ENCODE data around the gene STIMATE. TPM values are rescaled to one million over a fixed set of nuclear protein-coding genes. Genes with fewer than 3 reads are reported as not detected.

Gene STIMATE
- total RNA-seq, 1 experiment from 2014 or later = 25.0 TPM

DNA sequence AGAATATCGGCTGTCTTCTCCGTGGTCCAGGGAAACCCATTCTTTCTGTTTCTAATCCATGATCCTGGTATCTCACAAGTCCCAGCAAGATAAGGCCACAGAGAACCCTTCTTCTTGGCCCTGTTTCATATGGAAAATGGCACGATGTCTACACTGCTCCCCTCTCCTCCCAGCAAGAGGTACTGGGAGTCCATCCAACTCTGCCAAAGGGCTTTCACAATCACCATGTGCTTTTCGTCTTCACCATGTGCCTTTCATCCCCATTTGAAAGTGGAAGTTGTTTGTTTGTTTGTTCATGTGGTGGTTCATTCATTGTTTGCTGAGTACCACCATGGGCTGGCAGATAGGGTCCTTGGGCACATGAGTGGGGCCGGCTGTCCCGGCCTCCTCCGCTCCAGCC, 97.3 kb downstream of the STIMATE start:
- H3K9me3 ChIP-seq (ENCODE audit: low read length) = no peaks in the 10 kb centered on the region
- H3K79me2 ChIP-seq (ENCODE audit: low read length) = no peaks in the 10 kb centered on the region
- no peaks in the 10 kb centered on the region for H3K9me2 ChIP-seq (replicated peaks; ENCODE audit: insufficient read depth, low read length)
- DNase-seq = no peak
- H4K20me1 ChIP-seq (ENCODE audit: insufficient read depth, low read depth, low read length) = no peaks in the 10 kb centered on the region
- no peak overlapping the region for H2AFZ ChIP-seq (ENCODE audit: low read length)
- H3K9ac ChIP-seq (ENCODE audit: low read length) = no peak overlapping the region
- no peaks in the 10 kb centered on the region for H3K36me3 ChIP-seq (ENCODE audit: insufficient read depth, low read length)
- no peak overlapping the region for H3K4me2 ChIP-seq (ENCODE audit: low read depth, low read length, poor library complexity, severe bottlenecking)
- no peak overlapping the region for H3K4me3 ChIP-seq (ENCODE audit: low read length)
- no peaks in the 10 kb centered on the region for H3K27me3 ChIP-seq (ENCODE audit: low read length)
- H3K4me1 ChIP-seq (ENCODE audit: low read length) = no peaks in the 10 kb centered on the region
- no peak overlapping the region for H3K27ac ChIP-seq (ENCODE audit: low read length)

DNA sequence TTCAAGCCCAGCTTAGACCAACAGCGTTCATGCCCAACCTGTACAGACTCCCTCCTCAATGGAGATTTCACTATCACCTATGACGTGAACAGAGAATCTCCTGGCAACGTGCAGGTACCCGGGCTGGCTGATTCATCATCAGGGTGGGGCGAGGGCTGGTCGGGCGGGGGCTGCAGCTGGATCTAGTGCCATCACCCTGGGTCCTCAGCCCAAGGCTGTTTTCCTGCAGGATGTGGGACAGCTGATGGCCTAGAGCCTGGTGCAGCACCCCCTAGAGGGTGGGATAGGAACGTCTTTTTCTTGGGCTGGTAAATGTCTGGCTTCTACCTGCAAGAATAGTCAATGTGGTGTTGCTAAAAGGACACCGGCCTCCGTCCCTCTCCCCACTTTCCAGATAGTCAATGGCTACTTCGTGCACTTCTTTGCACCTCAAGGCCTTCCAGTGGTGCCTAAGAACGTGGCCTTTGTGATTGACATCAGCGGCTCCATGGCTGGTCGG, 98.3 kb downstream of the STIMATE start:
- DNase-seq = peak; percentile 66
- Histone ChIP-seq H3K9me3 (ENCODE audit: low read length) (no peaks in the 10 kb centered on the region), H3K4me2 (ENCODE audit: low read depth, low read length, poor library complexity, severe bottlenecking) (no peak overlapping the region), H3K27ac (ENCODE audit: low read length) (no peak overlapping the region), H3K36me3 (ENCODE audit: insufficient read depth, low read length) (no peaks in the 10 kb centered on the region), H3K27me3 (ENCODE audit: low read length) (no peaks in the 10 kb centered on the region), H3K4me3 (ENCODE audit: low read length) (no peak overlapping the region), H3K79me2 (ENCODE audit: low read length) (no peaks in the 10 kb centered on the region), H3K9ac (ENCODE audit: low read length) (no peak overlapping the region), H3K9me2 (replicated peaks; ENCODE audit: insufficient read depth, low read length) (no peaks in the 10 kb centered on the region), H3K4me1 (ENCODE audit: low read length) (no peaks in the 10 kb centered on the region), H2AFZ (ENCODE audit: low read length) (no peak overlapping the region), H4K20me1 (ENCODE audit: insufficient read depth, low read depth, low read length) (no peaks in the 10 kb centered on the region)

DNA sequence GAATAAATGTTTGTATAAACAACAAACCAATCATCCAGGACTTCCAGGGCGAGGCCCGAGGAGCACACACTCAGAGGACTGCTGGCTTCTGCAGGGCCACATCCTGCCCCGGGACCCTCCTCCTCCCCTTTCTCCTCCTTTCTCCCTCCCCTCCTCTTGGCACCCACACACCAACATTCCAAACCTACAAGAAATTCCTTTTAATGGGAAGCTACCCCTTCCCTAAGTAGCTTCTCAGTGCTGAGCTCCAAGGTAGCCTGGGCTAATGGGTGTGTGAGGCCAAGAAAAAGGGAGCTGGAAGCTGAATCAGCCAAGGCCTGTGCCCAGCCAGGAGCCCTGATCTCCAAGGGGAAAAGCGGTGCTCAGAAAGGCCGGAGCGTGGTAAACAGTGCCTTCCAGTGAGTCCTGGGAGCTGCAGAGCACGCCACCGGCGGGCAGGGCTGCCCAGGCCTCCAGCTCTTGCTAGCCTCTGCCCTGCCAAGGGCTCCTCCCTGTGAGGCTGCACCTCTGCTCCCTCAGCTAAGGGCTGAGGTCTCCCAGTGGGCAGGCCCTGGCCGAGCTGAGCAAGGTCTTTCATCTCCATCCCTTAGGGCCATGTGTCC, 98.9 kb downstream of the STIMATE start:
- H3K9me3 ChIP-seq (ENCODE audit: low read length) = no peaks in the 10 kb centered on the region
- H3K27ac ChIP-seq (ENCODE audit: low read length) = no peak overlapping the region
- H3K4me2 ChIP-seq (ENCODE audit: low read depth, low read length, poor library complexity, severe bottlenecking) = no peak overlapping the region
- no peak overlapping the region for H3K9ac ChIP-seq (ENCODE audit: low read length)
- H3K36me3 ChIP-seq (ENCODE audit: insufficient read depth, low read length) = no peaks in the 10 kb centered on the region
- DNase-seq = no peak
- H3K27me3 ChIP-seq (ENCODE audit: low read length) = no peaks in the 10 kb centered on the region
- no peaks in the 10 kb centered on the region for H3K9me2 ChIP-seq (replicated peaks; ENCODE audit: insufficient read depth, low read length)
- no peak overlapping the region for H3K4me3 ChIP-seq (ENCODE audit: low read length)
- H3K79me2 ChIP-seq (ENCODE audit: low read length) = no peaks in the 10 kb centered on the region
- H3K4me1 ChIP-seq (ENCODE audit: low read length) = no peaks in the 10 kb centered on the region
- no peak overlapping the region for H2AFZ ChIP-seq (ENCODE audit: low read length)
- H4K20me1 ChIP-seq (ENCODE audit: insufficient read depth, low read depth, low read length) = no peaks in the 10 kb centered on the region

DNA sequence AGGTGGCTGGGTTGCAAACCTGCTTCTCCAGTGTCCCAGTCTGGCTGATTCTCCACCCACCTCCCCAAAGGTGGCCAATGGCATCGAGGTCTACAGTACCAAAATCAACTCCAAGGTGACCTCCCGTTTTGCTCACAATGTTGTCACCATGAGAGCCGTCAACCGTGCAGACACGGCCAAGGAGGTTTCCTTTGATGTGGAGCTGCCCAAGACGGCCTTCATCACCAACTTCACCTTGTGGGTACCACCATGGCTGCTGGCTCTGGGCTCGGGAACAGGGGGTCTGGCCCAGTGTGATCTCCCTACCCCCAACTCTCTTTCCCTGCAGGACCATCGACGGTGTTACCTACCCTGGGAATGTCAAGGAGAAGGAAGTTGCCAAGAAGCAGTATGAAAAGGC, 100.9 kb downstream of the STIMATE start:
- Histone ChIP-seq H3K9me3 (ENCODE audit: low read length) (no peaks in the 10 kb centered on the region), H3K36me3 (ENCODE audit: insufficient read depth, low read length) (no peaks in the 10 kb centered on the region), H3K4me3 (ENCODE audit: low read length) (no peak overlapping the region), H3K27ac (ENCODE audit: low read length) (no peak overlapping the region), H3K79me2 (ENCODE audit: low read length) (no peaks in the 10 kb centered on the region), H2AFZ (ENCODE audit: low read length) (no peak overlapping the region), H3K4me2 (ENCODE audit: low read depth, low read length, poor library complexity, severe bottlenecking) (no peak overlapping the region), H3K9ac (ENCODE audit: low read length) (no peak overlapping the region), H3K27me3 (ENCODE audit: low read length) (no peaks in the 10 kb centered on the region), H3K4me1 (ENCODE audit: low read length) (no peaks in the 10 kb centered on the region), H4K20me1 (ENCODE audit: insufficient read depth, low read depth, low read length) (no peaks in the 10 kb centered on the region), H3K9me2 (replicated peaks; ENCODE audit: insufficient read depth, low read length) (no peaks in the 10 kb centered on the region)
- no peak for DNase-seq

DNA sequence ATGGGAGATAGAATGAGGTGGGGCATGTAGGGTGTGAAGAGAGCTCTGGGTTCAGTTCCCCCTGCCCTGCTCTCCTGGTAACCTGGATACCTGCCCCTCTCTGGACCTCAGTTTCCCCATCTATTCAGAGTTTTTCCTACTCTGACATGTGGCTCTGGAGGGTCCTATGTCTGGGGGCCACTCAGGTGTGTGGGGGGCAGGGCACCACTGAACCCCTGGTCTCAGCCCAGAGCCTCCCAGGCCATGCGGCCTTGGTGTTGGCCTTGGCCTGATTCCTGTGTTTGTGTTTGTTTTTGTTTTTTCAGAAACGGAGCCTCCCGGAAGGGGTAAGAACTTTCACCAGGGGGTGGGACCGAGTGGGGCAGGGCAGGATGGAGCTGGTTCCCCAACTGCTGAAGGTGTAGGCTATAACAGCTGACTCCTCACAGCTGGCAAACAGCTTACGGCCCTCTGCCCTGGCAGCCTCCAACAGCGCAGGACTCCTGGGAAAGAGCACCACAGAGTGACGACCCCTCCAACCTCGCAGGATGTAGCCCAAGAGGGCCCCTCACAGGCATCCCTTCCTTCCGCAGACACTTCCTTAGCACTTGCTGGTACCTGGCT, 101.9 kb downstream of the STIMATE start:
- Histone ChIP-seq H3K27ac (ENCODE audit: low read length) (no peak overlapping the region), H3K9me2 (replicated peaks; ENCODE audit: insufficient read depth, low read length) (no peaks in the 10 kb centered on the region), H4K20me1 (ENCODE audit: insufficient read depth, low read depth, low read length) (no peaks in the 10 kb centered on the region), H3K36me3 (ENCODE audit: insufficient read depth, low read length) (no peaks in the 10 kb centered on the region), H3K4me2 (ENCODE audit: low read depth, low read length, poor library complexity, severe bottlenecking) (no peak overlapping the region), H3K9me3 (ENCODE audit: low read length) (no peaks in the 10 kb centered on the region), H3K79me2 (ENCODE audit: low read length) (no peaks in the 10 kb centered on the region), H3K27me3 (ENCODE audit: low read length) (no peaks in the 10 kb centered on the region), H3K4me3 (ENCODE audit: low read length) (no peak overlapping the region), H3K4me1 (ENCODE audit: low read length) (no peaks in the 10 kb centered on the region), H2AFZ (ENCODE audit: low read length) (no peak overlapping the region), H3K9ac (ENCODE audit: low read length) (no peak overlapping the region)
- no peak for DNase-seq

DNA sequence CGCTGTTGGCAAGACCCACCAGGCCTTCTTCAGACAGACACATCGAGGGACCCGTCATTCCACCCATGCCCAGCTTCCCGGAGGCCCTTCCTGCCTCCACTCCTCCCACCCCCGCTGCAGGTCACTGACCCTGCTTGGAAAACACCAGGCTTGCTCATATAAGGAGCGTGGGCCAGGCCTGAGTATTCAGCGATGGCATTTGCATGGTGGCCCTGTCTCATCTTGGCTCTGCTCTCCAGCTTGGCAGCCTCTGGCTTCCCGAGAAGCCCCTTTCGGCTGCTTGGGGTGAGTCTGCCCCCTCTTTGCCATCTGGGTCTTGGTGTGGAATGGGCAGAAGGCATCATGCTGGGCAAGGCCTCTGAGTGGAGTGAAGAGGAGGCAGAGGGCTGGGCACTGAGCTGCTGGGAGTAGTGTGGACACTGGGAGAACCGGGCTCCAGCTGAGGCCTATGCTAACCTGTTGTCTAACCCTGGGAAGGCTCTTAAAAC, 102.7 kb downstream of the STIMATE start, which contains the start of gene ITIH3:
Gene ITIH3, plus strand, starts transcription at position 185 of the 488 bp plus-strand sequence. Its CDS starts 8 bp downstream, at position 193.
- Histone ChIP-seq H3K4me3 (ENCODE audit: low read length) (no peak within 1 kb of the TSS), H3K9ac (ENCODE audit: low read length) (no peak within 1 kb of the TSS), H3K9me3 (ENCODE audit: low read length) (no peaks in the 10 kb centered on the region), H3K27ac (ENCODE audit: low read length) (no peak within 1 kb of the TSS), H4K20me1 (ENCODE audit: insufficient read depth, low read depth, low read length) (no peaks in the 10 kb centered on the region), H3K36me3 (ENCODE audit: insufficient read depth, low read length) (no peaks in the 10 kb centered on the region), H3K4me2 (ENCODE audit: low read depth, low read length, poor library complexity, severe bottlenecking) (no peak within 1 kb of the TSS), H3K4me1 (ENCODE audit: low read length) (no peaks in the 10 kb centered on the region), H2AFZ (ENCODE audit: low read length) (no peak within 1 kb of the TSS), H3K27me3 (ENCODE audit: low read length) (no peaks in the 10 kb centered on the region), H3K9me2 (replicated peaks; ENCODE audit: insufficient read depth, low read length) (no peaks in the 10 kb centered on the region), H3K79me2 (ENCODE audit: low read length) (no peaks in the 10 kb centered on the region)
- no peak for DNase-seq

DNA sequence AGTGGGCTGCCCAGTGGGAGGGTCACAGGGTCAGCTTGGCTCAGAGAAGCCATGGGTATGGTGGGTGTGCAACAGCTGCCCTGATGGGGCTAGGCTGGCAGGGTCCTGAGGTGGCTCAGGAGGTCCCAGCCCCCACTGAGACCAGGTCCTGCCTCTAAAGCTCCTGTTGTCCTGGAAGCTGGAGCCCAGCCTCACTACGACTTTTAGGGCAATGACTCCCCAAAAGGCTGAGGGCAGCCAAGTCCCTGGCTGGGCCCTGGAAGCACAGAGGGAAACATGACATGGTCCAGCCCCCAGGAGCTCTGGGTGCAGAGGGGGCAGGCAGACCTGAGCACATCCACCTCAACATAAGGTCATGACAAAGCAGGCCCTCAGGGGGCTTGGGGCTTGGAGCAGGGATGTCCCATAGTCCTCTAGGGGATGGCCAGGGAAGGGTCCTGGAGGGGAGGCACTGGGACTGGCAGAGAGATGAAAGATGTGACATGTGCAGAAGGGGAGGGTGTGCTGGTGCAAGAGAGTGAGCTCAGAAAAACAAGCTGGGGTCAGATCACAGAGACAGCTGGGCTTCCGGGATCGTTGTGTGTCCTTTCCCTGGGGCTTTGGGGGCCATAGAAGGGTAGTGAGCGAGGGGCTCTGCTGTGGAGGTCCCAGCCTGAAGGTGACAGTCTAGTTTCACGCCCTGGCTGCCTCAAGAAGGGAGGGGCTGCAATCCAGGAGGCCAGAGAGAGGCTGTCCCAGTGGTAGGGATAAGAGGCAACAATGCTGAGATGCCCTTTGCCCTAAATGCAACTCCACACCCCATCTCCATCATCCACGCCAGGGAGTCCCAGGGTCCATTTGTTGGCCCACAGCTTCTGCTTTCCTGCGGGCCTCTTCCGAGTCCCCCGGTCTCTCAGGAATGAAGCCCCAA, 103.4 kb downstream of the STIMATE start:
- H3K4me3 ChIP-seq (ENCODE audit: low read length) = no peak overlapping the region
- no peak for DNase-seq
- H3K79me2 ChIP-seq (ENCODE audit: low read length) = no peaks in the 10 kb centered on the region
- H3K4me1 ChIP-seq (ENCODE audit: low read length) = no peaks in the 10 kb centered on the region
- no peaks in the 10 kb centered on the region for H3K27me3 ChIP-seq (ENCODE audit: low read length)
- H3K9me3 ChIP-seq (ENCODE audit: low read length) = no peaks in the 10 kb centered on the region
- no peak overlapping the region for H3K9ac ChIP-seq (ENCODE audit: low read length)
- H3K4me2 ChIP-seq (ENCODE audit: low read depth, low read length, poor library complexity, severe bottlenecking) = no peak overlapping the region
- H2AFZ ChIP-seq (ENCODE audit: low read length) = no peak overlapping the region
- H3K9me2 ChIP-seq (replicated peaks; ENCODE audit: insufficient read depth, low read length) = no peaks in the 10 kb centered on the region
- no peak overlapping the region for H3K27ac ChIP-seq (ENCODE audit: low read length)
- no peaks in the 10 kb centered on the region for H3K36me3 ChIP-seq (ENCODE audit: insufficient read depth, low read length)
- no peaks in the 10 kb centered on the region for H4K20me1 ChIP-seq (ENCODE audit: insufficient read depth, low read depth, low read length)
